Cardiac fibroblast (primary cell): ENCODE results near the gene KRT20.
A peak's percentile ranks its signal among the peaks of the same experiment; 100 is the strongest.

ENCODE experiments used
- DNase-seq, 2 donors: peaks; one replicate each; pipeline versions ENCODE4 v3.0.0 to v3.0.0-alpha.2; 2010; ENCODE audit warnings: low read depth in 2 of 2
- H3K4me3 ChIP-seq, 2 donors: replicated peaks in 1 of 2; 1 replicate in 1 of 2; 2 replicates in 1 of 2; pipeline ENCODE4 v1.5.1; 2011; ENCODE audit warnings: low read depth in 2 of 2, low read length in 2 of 2, mild to moderate bottlenecking in 2 of 2, moderate library complexity in 1 of 2
- CTCF ChIP-seq: IDR thresholded peaks from one replicate; pipeline ENCODE4 v1.5.1; 2011; ENCODE audit warnings: low read depth, mild to moderate bottlenecking, low read length, inconsistent platforms

Gene KRT20

GRCh38 chr17:40872416-40872815 lies 12.6 kb downstream of the KRT20 start:
- H3K4me3 ChIP-seq = no peak overlapping the region
- DNase-seq = no peak
- TF ChIP-seq CTCF = no peak

GRCh38 chr17:40871316-40871715 lies 13.7 kb downstream of the KRT20 start:
- no peak for TF ChIP-seq CTCF
- DNase-seq = no peak
- no peak overlapping the region for H3K4me3 ChIP-seq

- TF ChIP-seq CTCF = no peak
- H3K4me3 ChIP-seq = no peak overlapping the region
- DNase-seq = no peak
These were observed 14.9 kb downstream of the KRT20 start for GRCh38 chr17:40870136-40870535.

- no peak for TF ChIP-seq CTCF
- no peak within 1 kb of the TSS for H3K4me3 ChIP-seq
These were observed 18.2 kb downstream of the KRT20 start, which contains the start of gene KRT12 for GRCh38 chr17:40866838-40867237. KRT12 (minus strand) TSS chr17:40867223; CDS start chr17:40867186, 37 bp downstream.

GRCh38 chr17:40864661-40865390 lies 20.2 kb downstream of the KRT20 start:
- H3K4me3 ChIP-seq = no peak overlapping the region
- DNase-seq = peak in 1 of 2 donors; percentile 11
- TF ChIP-seq CTCF = no peak

More at GRCh38 chr17:40866838-40867237, 18.2 kb downstream of the KRT20 start, which contains the start of gene KRT12:
- no peak for DNase-seq

GRCh38 chr17:40862985-40863733 lies 21.9 kb downstream of the KRT20 start:
- no peak overlapping the region for H3K4me3 ChIP-seq
- TF ChIP-seq CTCF = peak; percentile 56
- peak; percentile 5 to 21 for DNase-seq
